ENCODE measurements around the gene SH3GL2.

The SH3GL2 gene

DNA sequence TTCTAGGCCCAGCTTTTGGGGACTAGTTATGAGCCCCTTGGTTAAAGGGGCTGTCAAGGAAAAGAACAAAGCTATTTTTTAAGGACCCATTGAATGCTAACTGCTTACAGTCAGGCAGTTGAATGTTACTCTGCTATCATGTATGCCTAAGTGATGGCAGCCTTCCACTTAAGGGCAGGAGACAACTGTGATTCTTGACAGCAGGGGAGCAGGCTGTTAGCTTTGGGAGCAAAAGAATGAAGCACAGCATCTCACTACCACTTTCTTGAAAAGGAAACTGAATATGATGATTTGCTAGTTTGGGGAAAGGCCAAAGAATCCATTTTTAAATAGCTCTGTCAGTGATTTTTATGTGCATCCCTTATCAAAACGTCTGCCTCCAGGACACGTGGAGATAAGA, 221.6 kb downstream of the SH3GL2 start:
- Histone ChIP-seq H3K4me3 (ENCODE audit: low read depth in 1 of 2, low read length in 2 of 2) (no peak overlapping the region), H3K36me3 (ENCODE audit: insufficient read depth, low read length) (no peaks in the 10 kb centered on the region), H4K20me1 (ENCODE audit: insufficient read depth, low read length) (no peaks in the 10 kb centered on the region), H2AFZ (ENCODE audit: low read depth, low read length) (no peak overlapping the region), H3K9me3 (ENCODE audit: insufficient read depth, low read length, severe bottlenecking) (no peaks in the 10 kb centered on the region), H3K27me3 (ENCODE audit: insufficient read depth, low read length, poor library complexity) (no peaks in the 10 kb centered on the region), H3K4me1 (ENCODE audit: insufficient read depth, low read length) (no peaks in the 10 kb centered on the region), H3K9ac (ENCODE audit: low read depth, low read length) (no peak overlapping the region), H3K79me2 (ENCODE audit: insufficient read depth, low read length) (no peaks in the 10 kb centered on the region), H3K4me2 (ENCODE audit: insufficient read depth, low read length) (no peak overlapping the region), H3K27ac (ENCODE audit: low read length) (no peak overlapping the region)
- DNase-seq (no peak), ATAC-seq (ENCODE audit: insufficient read depth, low read depth) (no peak)
- TF ChIP-seq, protein P1, sequence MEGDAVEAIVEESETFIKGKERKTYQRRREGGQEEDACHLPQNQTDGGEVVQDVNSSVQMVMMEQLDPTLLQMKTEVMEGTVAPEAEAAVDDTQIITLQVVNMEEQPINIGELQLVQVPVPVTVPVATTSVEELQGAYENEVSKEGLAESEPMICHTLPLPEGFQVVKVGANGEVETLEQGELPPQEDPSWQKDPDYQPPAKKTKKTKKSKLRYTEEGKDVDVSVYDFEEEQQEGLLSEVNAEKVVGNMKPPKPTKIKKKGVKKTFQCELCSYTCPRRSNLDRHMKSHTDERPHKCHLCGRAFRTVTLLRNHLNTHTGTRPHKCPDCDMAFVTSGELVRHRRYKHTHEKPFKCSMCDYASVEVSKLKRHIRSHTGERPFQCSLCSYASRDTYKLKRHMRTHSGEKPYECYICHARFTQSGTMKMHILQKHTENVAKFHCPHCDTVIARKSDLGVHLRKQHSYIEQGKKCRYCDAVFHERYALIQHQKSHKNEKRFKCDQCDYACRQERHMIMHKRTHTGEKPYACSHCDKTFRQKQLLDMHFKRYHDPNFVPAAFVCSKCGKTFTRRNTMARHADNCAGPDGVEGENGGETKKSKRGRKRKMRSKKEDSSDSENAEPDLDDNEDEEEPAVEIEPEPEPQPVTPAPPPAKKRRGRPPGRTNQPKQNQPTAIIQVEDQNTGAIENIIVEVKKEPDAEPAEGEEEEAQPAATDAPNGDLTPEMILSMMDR (IDR thresholded peaks at IDR 0.05; ENCODE audit: borderline replicate concordance, extremely low read depth, low read length, poor library complexity, severe bottlenecking), result no peak
- no peak for TF ChIP-seq EZH2 (IDR thresholded peaks at IDR 0.05; ENCODE audit: borderline replicate concordance, low read depth, low read length, severe bottlenecking)

DNA sequence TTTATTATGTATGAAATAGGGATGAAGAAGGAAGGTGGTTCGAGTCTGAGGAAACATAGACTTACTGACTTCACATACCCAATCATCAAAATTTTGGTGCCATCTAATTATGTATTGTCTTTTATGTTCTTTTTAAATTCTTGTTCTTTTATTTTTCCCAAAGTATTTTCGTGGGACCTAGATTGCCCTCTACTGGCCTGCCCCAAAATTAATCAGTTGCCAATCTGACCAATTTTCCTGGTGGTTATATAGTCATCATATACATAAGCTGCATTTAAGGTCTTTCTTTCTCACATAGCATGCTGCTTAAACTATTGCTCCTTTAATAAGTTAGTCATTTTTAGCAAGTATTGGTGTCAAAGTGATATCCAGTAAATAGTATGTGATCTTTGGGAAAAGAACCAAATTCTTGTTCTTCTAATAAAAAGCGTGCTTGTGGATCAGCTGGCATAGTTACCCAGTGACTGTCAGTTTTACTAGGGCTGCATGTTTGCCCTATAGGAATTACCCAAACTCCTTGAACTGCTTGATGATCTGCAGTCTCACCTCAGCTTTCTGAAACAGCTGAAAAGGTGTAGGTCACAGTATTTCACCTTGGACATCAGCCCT, 223.5 kb downstream of the SH3GL2 start:
- H3K79me2 ChIP-seq (ENCODE audit: insufficient read depth, low read length), result no peaks in the 10 kb centered on the region
- no peak for ATAC-seq (ENCODE audit: insufficient read depth, low read depth)
- no peaks in the 10 kb centered on the region for H3K4me1 ChIP-seq (ENCODE audit: insufficient read depth, low read length)
- no peaks in the 10 kb centered on the region for H4K20me1 ChIP-seq (ENCODE audit: insufficient read depth, low read length)
- H3K27me3 ChIP-seq (ENCODE audit: insufficient read depth, low read length, poor library complexity), result no peaks in the 10 kb centered on the region
- H3K9me3 ChIP-seq (ENCODE audit: insufficient read depth, low read length, severe bottlenecking), result no peaks in the 10 kb centered on the region
- no peak overlapping the region for H3K4me3 ChIP-seq (ENCODE audit: low read depth in 1 of 2, low read length in 2 of 2)
- H3K9ac ChIP-seq (ENCODE audit: low read depth, low read length), result no peak overlapping the region
- no peak overlapping the region for H3K4me2 ChIP-seq (ENCODE audit: insufficient read depth, low read length)
- no peak for DNase-seq
- H3K27ac ChIP-seq (ENCODE audit: low read length), result no peak overlapping the region
- H2AFZ ChIP-seq (ENCODE audit: low read depth, low read length), result no peak overlapping the region
- no peak for TF ChIP-seq EZH2 (IDR thresholded peaks at IDR 0.05; ENCODE audit: borderline replicate concordance, low read depth, low read length, severe bottlenecking)
- TF ChIP-seq, protein P1 (IDR thresholded peaks at IDR 0.05; ENCODE audit: borderline replicate concordance, extremely low read depth, low read length, poor library complexity, severe bottlenecking), result peak; percentile 55
- no peaks in the 10 kb centered on the region for H3K36me3 ChIP-seq (ENCODE audit: insufficient read depth, low read length)

DNA sequence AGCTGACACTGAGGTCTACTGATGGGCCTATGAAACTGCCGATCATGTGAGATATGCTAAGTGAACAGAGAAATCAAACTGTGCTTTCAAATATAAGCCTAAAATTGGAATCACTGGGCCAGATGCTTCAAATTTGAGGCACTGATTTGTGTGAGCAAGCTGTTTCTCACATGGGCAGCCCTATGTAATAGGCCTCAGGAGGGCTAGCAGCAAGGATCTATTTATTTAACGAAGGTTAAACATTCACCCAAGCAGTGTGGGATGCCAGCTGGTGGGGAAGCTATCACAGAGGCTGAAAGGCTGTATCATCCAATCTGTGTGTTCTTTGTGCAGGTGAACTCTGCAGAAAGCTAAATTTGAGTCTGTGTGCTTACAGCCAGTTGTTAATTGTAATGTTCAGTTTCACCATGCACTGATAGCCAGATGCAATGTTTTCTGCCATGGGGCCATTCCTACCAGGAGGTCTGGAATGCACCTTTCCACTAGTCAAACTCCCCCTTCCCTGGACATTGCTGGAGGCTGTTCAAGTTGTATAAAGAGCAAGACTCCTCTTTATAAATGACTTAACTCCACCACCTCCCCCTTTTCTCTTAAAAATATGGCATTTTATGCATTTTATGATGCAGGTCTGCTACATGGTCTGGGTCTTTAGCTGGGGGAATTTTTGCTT, 228.9 kb downstream of the SH3GL2 start:
- Histone ChIP-seq H3K27ac (ENCODE audit: low read length) (no peak overlapping the region), H3K9ac (ENCODE audit: low read depth, low read length) (no peak overlapping the region), H3K4me2 (ENCODE audit: insufficient read depth, low read length) (no peak overlapping the region), H3K9me3 (ENCODE audit: insufficient read depth, low read length, severe bottlenecking) (no peaks in the 10 kb centered on the region), H3K36me3 (ENCODE audit: insufficient read depth, low read length) (no peaks in the 10 kb centered on the region), H3K4me1 (ENCODE audit: insufficient read depth, low read length) (no peaks in the 10 kb centered on the region), H4K20me1 (ENCODE audit: insufficient read depth, low read length) (no peaks in the 10 kb centered on the region), H2AFZ (ENCODE audit: low read depth, low read length) (no peak overlapping the region), H3K79me2 (ENCODE audit: insufficient read depth, low read length) (no peaks in the 10 kb centered on the region), H3K27me3 (ENCODE audit: insufficient read depth, low read length, poor library complexity) (no peaks in the 10 kb centered on the region), H3K4me3 (ENCODE audit: low read depth in 1 of 2, low read length in 2 of 2) (no peak overlapping the region)
- TF ChIP-seq, protein P1 (IDR thresholded peaks at IDR 0.05; ENCODE audit: borderline replicate concordance, extremely low read depth, low read length, poor library complexity, severe bottlenecking), result no peak
- no peak for TF ChIP-seq EZH2 (IDR thresholded peaks at IDR 0.05; ENCODE audit: borderline replicate concordance, low read depth, low read length, severe bottlenecking)
- ATAC-seq (ENCODE audit: insufficient read depth, low read depth) (no peak), DNase-seq (no peak)

All from DND-41 (cell line).